ENCODE data around the gene LMO1. TPM values are rescaled to one million over a fixed set of nuclear protein-coding genes. Genes with fewer than 3 reads are reported as not detected.

Gene LMO1
- total and polyA plus RNA-seq, 9 of the 15 experiments (the other 6 are each of a cell fraction or from before 2014, with no cell fraction given), result not detected

DNA sequence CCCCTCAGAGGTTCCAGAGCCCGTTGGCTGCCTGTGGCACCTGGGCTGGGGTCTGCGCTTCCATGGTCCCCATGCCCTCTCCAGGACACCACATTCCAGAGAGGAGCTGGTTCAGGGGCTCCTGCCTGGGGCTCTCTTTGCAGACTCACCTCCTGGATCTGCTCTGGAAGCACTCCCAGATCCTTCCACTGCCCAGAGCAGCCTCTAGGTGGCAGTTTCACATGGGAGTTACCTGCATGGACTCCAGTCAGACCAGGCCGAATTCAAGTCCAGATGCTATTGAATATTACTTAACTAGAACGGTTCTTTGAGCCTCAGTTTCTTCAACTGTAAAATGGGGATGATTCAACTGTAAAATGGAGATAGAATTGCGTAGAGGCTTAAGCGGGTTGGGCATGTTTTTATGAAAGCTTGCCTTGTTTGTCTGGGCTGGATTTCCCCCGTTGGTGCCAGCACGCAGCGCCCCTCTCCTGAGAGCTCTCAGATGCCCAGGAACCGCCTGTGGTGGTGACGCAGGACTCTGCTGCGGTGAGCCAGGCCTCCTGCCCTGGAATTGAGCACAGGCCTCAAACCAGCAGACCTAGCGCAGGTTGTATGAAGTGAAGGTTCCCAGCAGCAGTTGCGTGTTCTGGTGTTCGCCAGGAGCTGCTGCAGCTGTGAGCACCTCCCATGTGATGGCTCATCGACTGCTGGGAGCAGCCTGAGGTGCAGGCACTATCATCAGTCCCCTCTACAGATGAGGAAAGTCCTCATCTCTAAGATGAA, 44.2 kb downstream of the LMO1 start (continued):
- TF ChIP-seq, protein P1, sequence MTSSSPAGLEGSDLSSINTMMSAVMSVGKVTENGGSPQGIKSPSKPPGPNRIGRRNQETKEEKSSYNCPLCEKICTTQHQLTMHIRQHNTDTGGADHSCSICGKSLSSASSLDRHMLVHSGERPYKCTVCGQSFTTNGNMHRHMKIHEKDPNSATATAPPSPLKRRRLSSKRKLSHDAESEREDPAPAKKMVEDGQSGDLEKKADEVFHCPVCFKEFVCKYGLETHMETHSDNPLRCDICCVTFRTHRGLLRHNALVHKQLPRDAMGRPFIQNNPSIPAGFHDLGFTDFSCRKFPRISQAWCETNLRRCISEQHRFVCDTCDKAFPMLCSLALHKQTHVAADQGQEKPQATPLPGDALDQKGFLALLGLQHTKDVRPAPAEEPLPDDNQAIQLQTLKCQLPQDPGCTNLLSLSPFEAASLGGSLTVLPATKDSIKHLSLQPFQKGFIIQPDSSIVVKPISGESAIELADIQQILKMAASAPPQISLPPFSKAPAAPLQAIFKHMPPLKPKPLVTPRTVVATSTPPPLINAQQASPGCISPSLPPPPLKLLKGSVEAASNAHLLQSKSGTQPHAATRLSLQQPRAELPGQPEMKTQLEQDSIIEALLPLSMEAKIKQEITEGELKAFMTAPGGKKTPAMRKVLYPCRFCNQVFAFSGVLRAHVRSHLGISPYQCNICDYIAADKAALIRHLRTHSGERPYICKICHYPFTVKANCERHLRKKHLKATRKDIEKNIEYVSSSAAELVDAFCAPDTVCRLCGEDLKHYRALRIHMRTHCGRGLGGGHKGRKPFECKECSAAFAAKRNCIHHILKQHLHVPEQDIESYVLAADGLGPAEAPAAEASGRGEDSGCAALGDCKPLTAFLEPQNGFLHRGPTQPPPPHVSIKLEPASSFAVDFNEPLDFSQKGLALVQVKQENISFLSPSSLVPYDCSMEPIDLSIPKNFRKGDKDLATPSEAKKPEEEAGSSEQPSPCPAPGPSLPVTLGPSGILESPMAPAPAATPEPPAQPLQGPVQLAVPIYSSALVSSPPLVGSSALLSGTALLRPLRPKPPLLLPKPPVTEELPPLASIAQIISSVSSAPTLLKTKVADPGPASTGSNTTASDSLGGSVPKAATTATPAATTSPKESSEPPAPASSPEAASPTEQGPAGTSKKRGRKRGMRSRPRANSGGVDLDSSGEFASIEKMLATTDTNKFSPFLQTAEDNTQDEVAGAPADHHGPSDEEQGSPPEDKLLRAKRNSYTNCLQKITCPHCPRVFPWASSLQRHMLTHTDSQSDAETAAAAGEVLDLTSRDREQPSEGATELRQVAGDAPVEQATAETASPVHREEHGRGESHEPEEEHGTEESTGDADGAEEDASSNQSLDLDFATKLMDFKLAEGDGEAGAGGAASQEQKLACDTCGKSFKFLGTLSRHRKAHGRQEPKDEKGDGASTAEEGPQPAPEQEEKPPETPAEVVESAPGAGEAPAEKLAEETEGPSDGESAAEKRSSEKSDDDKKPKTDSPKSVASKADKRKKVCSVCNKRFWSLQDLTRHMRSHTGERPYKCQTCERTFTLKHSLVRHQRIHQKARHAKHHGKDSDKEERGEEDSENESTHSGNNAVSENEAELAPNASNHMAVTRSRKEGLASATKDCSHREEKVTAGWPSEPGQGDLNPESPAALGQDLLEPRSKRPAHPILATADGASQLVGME (CRISPR knock-in tag; IDR thresholded peaks at IDR 0.05), result no peak
- TF ChIP-seq, protein P2, sequence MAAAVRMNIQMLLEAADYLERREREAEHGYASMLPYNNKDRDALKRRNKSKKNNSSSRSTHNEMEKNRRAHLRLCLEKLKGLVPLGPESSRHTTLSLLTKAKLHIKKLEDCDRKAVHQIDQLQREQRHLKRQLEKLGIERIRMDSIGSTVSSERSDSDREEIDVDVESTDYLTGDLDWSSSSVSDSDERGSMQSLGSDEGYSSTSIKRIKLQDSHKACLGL (CRISPR knock-in tag; IDR thresholded peaks at IDR 0.05; ENCODE audit: borderline replicate concordance, poor library complexity, severe bottlenecking), result no peak
- TF ChIP-seq, protein P3, sequence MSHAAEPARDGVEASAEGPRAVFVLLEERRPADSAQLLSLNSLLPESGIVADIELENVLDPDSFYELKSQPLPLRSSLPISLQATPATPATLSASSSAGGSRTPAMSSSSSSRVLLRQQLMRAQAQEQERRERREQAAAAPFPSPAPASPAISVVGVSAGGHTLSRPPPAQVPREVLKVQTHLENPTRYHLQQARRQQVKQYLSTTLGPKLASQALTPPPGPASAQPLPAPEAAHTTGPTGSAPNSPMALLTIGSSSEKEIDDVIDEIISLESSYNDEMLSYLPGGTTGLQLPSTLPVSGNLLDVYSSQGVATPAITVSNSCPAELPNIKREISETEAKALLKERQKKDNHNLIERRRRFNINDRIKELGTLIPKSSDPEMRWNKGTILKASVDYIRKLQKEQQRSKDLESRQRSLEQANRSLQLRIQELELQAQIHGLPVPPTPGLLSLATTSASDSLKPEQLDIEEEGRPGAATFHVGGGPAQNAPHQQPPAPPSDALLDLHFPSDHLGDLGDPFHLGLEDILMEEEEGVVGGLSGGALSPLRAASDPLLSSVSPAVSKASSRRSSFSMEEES (CRISPR knock-in tag; IDR thresholded peaks at IDR 0.05), result no peak
- TF ChIP-seq CTCFL (IDR thresholded peaks at IDR 0.05; ENCODE audit: borderline replicate concordance, insufficient read depth, low read depth, low read length, poor library complexity, severe bottlenecking), result peak; percentile 23
- TF ChIP-seq RAD21 (CRISPR knock-in tag; conservative IDR thresholded peaks at IDR 0.05 in 1 of 2, IDR thresholded peaks at IDR 0.05 in 1 of 2), result peak; percentile 6 to 48; a peak in 2 of 4 replicates
- no peak for TF ChIP-seq ZFPM2 (CRISPR knock-in tag; IDR thresholded peaks at IDR 0.05)
- TF ChIP-seq FOSL1 (tag; conservative IDR thresholded peaks at IDR 0.05), result no peak
- TF ChIP-seq GATA2 (CRISPR knock-in tag; IDR thresholded peaks at IDR 0.05), result no peak
- no peak for TF ChIP-seq SAFB2 (IDR thresholded peaks at IDR 0.05; ENCODE audit: borderline replicate concordance, low read depth, low read length, severe bottlenecking)
- no peak for TF ChIP-seq NFE2 (IDR thresholded peaks at IDR 0.05; ENCODE audit: low read depth)
